ENCODE results near the gene USP35. TPM values are rescaled to one million over a fixed set of nuclear protein-coding genes. Genes with fewer than 3 reads are reported as not detected.

USP35 gene
- total RNA-seq, 1 experiment from 2014 or later: 6.0 TPM

GRCh38 chr11:78147807-78148206, 40.9 kb upstream of the USP35 start:
- Histone ChIP-seq H3K9ac (ENCODE audit: low read length) (no peak overlapping the region), H2AFZ (ENCODE audit: low read depth, low read length, poor library complexity, severe bottlenecking) (no peak overlapping the region), H3K9me2 (ENCODE audit: insufficient read depth) (no peaks in the 10 kb centered on the region), H3K27ac (ENCODE audit: low read depth, low read length) (no peak overlapping the region), H3K36me3 (ENCODE audit: control insufficient read depth in 1 of 2, insufficient read depth in 2 of 2, low read length in 2 of 2) (no peaks in the 10 kb centered on the region), H3K9me3 (ENCODE audit: control insufficient read depth in 1 of 2, insufficient read depth in 1 of 2, low read depth in 1 of 2, low read length in 2 of 2) (no peaks in the 10 kb centered on the region), H3K79me2 (ENCODE audit: insufficient read depth, low read length) (no peaks in the 10 kb centered on the region), H3K4me2 (ENCODE audit: low read length) (no peak overlapping the region), H4K20me1 (ENCODE audit: insufficient read depth) (no peaks in the 10 kb centered on the region), H3K27me3 (ENCODE audit: insufficient read depth, low read length) (no peaks in the 10 kb centered on the region), H3K4me1 (ENCODE audit: control insufficient read depth in 1 of 2, insufficient read depth in 2 of 2, low read length in 2 of 2) (no peaks in the 10 kb centered on the region), H3K4me3 (replicated peaks in 1 of 2; ENCODE audit: low read depth in 1 of 2, low read length in 2 of 2) (no peak overlapping the region)
- ATAC-seq: no peak
- DNase-seq (ENCODE audit: low read depth, low spot score): no peak
- no peak for TF ChIP-seq POLR2A (IDR thresholded peaks at IDR 0.05; ENCODE audit: borderline replicate concordance, extremely low read depth, insufficient read depth, insufficient read length)
- no peak for TF ChIP-seq YY1 (IDR thresholded peaks at IDR 0.05; ENCODE audit: extremely low read depth, insufficient replicate concordance, low read depth, low read length)
- no peak for TF ChIP-seq ELF1 (IDR thresholded peaks at IDR 0.05; ENCODE audit: borderline replicate concordance, low read depth)
- no peak for TF ChIP-seq CBX3 (IDR thresholded peaks at IDR 0.05; ENCODE audit: low read depth)
- no peak for TF ChIP-seq SRF (IDR thresholded peaks at IDR 0.05; ENCODE audit: low read depth)
- no peak for TF ChIP-seq ZNF274 (IDR thresholded peaks at IDR 0.05; ENCODE audit: low read depth, low read length)
- TF ChIP-seq, protein P1, sequence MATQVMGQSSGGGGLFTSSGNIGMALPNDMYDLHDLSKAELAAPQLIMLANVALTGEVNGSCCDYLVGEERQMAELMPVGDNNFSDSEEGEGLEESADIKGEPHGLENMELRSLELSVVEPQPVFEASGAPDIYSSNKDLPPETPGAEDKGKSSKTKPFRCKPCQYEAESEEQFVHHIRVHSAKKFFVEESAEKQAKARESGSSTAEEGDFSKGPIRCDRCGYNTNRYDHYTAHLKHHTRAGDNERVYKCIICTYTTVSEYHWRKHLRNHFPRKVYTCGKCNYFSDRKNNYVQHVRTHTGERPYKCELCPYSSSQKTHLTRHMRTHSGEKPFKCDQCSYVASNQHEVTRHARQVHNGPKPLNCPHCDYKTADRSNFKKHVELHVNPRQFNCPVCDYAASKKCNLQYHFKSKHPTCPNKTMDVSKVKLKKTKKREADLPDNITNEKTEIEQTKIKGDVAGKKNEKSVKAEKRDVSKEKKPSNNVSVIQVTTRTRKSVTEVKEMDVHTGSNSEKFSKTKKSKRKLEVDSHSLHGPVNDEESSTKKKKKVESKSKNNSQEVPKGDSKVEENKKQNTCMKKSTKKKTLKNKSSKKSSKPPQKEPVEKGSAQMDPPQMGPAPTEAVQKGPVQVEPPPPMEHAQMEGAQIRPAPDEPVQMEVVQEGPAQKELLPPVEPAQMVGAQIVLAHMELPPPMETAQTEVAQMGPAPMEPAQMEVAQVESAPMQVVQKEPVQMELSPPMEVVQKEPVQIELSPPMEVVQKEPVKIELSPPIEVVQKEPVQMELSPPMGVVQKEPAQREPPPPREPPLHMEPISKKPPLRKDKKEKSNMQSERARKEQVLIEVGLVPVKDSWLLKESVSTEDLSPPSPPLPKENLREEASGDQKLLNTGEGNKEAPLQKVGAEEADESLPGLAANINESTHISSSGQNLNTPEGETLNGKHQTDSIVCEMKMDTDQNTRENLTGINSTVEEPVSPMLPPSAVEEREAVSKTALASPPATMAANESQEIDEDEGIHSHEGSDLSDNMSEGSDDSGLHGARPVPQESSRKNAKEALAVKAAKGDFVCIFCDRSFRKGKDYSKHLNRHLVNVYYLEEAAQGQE (IDR thresholded peaks at IDR 0.05; ENCODE audit: low read depth): no peak
- TF ChIP-seq ZBTB33 (IDR thresholded peaks at IDR 0.05; ENCODE audit: extremely low read depth, insufficient replicate concordance, low read length): no peak
- no peak for TF ChIP-seq SP1 (IDR thresholded peaks at IDR 0.05; ENCODE audit: low read depth)
- no peak for TF ChIP-seq SIN3A (IDR thresholded peaks at IDR 0.05; ENCODE audit: low read depth)
- TF ChIP-seq EZH2phosphoT487 (IDR thresholded peaks at IDR 0.05; ENCODE audit: borderline replicate concordance): no peak
- no peak for TF ChIP-seq ZFX (IDR thresholded peaks at IDR 0.05)
- no peak for TF ChIP-seq RAD21 (IDR thresholded peaks at IDR 0.05; ENCODE audit: low read depth)
- TF ChIP-seq CEBPB (IDR thresholded peaks at IDR 0.05; ENCODE audit: low read depth): no peak
- no peak for TF ChIP-seq ATF3 (IDR thresholded peaks at IDR 0.05)
- ChIA-PET POLR2A (no interaction called here), CTCF (interaction anchor here (1.7 kb wide), 1 partner anchor 9 kb away, joined by 4 read pairs; the partner anchor contains the start of gene ALG8), RAD21 (ENCODE audit: low non-redundant PET in 1 of 2, low total read pairs in 2 of 2, uncharacterized antibody in 2 of 2, unreplicated experiment in 2 of 2) (no interaction called here)
- intact Hi-C loops (cut with micrococcal nuclease): no loop called here
- no TSS peak for BruUV-seq (replicated peaks)
